GM12878 (cell line): ENCODE results near the gene ZNF687. TPM values are rescaled to one million over a fixed set of nuclear protein-coding genes. Genes with fewer than 3 reads are reported as not detected.

ENCODE experiments used
- ATAC-seq: fragments of 200-7000 bp; cut with Tn5 transposase; 3 replicates; pipeline ENCODE4 v1.9.1; 2020; ENCODE audit warnings: mild to moderate bottlenecking, moderate library complexity
- BruUV-seq: library from RNA; stranded (reverse); fragments of 400-500 nt; replicated peaks from 2 replicates; lab custom pipeline; 2021; lab: Mats Ljungman, UMichigan
- CTCF ChIA-PET: fragments of 300-600 bp; sonication (Branson Sonifier 250); formaldehyde crosslinking; extraction: SDS; loops from one replicate; lab custom pipeline; 2021; ENCODE audit warnings: inconsistent platforms; lab: Yijun Ruan, JAX
- POLR2A ChIA-PET: fragments of 350-600 bp; formaldehyde crosslinking; extraction: SDS; loops from one replicate; lab custom pipeline; 2021; ENCODE audit warnings: inconsistent platforms; lab: Charles Lee
- RAD21 ChIA-PET: fragments of 300-600 bp; sonication (Branson Sonifier 250); formaldehyde crosslinking; loops from one replicate; lab custom pipeline; 2023; ENCODE audit warnings: antibody characterized with exemption; ENCODE audit not compliant: unreplicated experiment; lab: Charles Lee
- SMC1A ChIA-PET: fragments of 300-600 bp; sonication (Branson Sonifier 250); formaldehyde crosslinking; loops from one replicate; lab custom pipeline; 2023; ENCODE audit not compliant: unreplicated experiment, uncharacterized antibody; lab: Charles Lee
- DNase-seq: peaks from one replicate; pipeline ENCODE4 v3.0.0-alpha.2; 2011; ENCODE audit warnings: low read depth, low spot score
- FAIRE-seq: peaks from 3 replicates; lab custom pipeline; 2011; peaks lifted over from hg19 to GRCh38; lab: Jason Lieb, UNC
- H2AFZ ChIP-seq: 2 replicates; pipeline ENCODE4 v1.6.0; 2011; ENCODE audit warnings: low read depth, low read length, control low read depth; ENCODE audit not compliant: control insufficient read depth
- H3K27ac ChIP-seq: 2 replicates; pipeline ENCODE4 v1.5.1; 2011; ENCODE audit warnings: control low read depth; ENCODE audit not compliant: control insufficient read depth, insufficient read depth
- H3K27me3 ChIP-seq, 2 experiments: replicated peaks in 1 of 2; 2 replicates each; pipeline versions ENCODE4 v1.6.0 to v1.6.1; 2011; ENCODE audit warnings: low read length in 1 of 2; ENCODE audit not compliant: control insufficient read depth in 2 of 2, insufficient read depth in 2 of 2
- H3K36me3 ChIP-seq, 2 experiments: 2 replicates each; pipeline ENCODE4 v1.5.1; 2011; ENCODE audit warnings: low read length in 1 of 2; ENCODE audit not compliant: control insufficient read depth in 2 of 2, insufficient read depth in 2 of 2
- H3K4me1 ChIP-seq: 2 replicates; pipeline ENCODE4 v1.6.1; 2011; ENCODE audit warnings: mild to moderate bottlenecking, low read length, moderate library complexity, mixed read lengths; ENCODE audit not compliant: control insufficient read depth, insufficient read depth
- H3K4me2 ChIP-seq: 2 replicates; pipeline ENCODE4 v1.6.0; 2011; ENCODE audit warnings: control low read depth; ENCODE audit not compliant: control insufficient read depth, insufficient read depth
- H3K4me3 ChIP-seq: fragments of 200-600 bp; sonication (generic); 2 replicates; pipeline ENCODE4 v1.5.1; 2016
- H3K79me2 ChIP-seq: 2 replicates; pipeline ENCODE4 v1.6.0; 2011; ENCODE audit warnings: low read length; ENCODE audit not compliant: control insufficient read depth, insufficient read depth
- H3K9ac ChIP-seq: 2 replicates; pipeline ENCODE4 v1.8.0; 2011; ENCODE audit warnings: low read length, control low read depth, mixed read lengths; ENCODE audit not compliant: control insufficient read depth, insufficient read depth
- H3K9me3 ChIP-seq: replicated peaks from 3 replicates; pipeline ENCODE4 v1.5.1; 2011; ENCODE audit warnings: mild to moderate bottlenecking, low read length; ENCODE audit not compliant: control insufficient read depth, insufficient read depth
- H4K20me1 ChIP-seq: 2 replicates; pipeline ENCODE4 v1.6.0; 2011; ENCODE audit not compliant: control insufficient read depth, insufficient read depth
- BCL11A ChIP-seq: IDR thresholded peaks from 2 replicates; pipeline ENCODE4 v1.6.1; 2011; ENCODE audit warnings: low read depth, low read length
- CREB1 ChIP-seq: IDR thresholded peaks from 2 replicates; pipeline ENCODE4 v1.6.1; 2012; ENCODE audit warnings: low read depth, mild to moderate bottlenecking, inconsistent platforms
- EED ChIP-seq: sonication (generic); IDR thresholded peaks from 2 replicates; pipeline ENCODE4 v1.6.1; 2016; ENCODE audit warnings: antibody characterized with exemption, low read depth
- ETV6 ChIP-seq, 2 experiments: fragments of 450-650 bp in 1 of 2; IDR thresholded peaks in 1 of 2; conservative IDR thresholded peaks in 1 of 2; 2 replicates each; pipeline ENCODE4 v1.6.1; 2014; ENCODE audit warnings: antibody characterized with exemption in 1 of 2, borderline replicate concordance in 1 of 2, low read depth in 1 of 2, mild to moderate bottlenecking in 1 of 2, moderate library complexity in 1 of 2
- GABPA ChIP-seq: IDR thresholded peaks from 2 replicates; pipeline ENCODE4 v1.6.1; 2014; ENCODE audit warnings: antibody characterized with exemption, low read depth, mild to moderate bottlenecking, inconsistent platforms
- IKZF2 ChIP-seq, 2 experiments: fragments of 450-650 bp; IDR thresholded peaks; 2 replicates each; pipeline ENCODE4 v1.6.1; 2017; ENCODE audit warnings: mild to moderate bottlenecking in 2 of 2, moderate library complexity in 2 of 2
- KAT2A ChIP-seq: conservative IDR thresholded peaks from 2 replicates; pipeline ENCODE4 v1.6.1; 2011; ENCODE audit warnings: low read depth, low read length; ENCODE audit not compliant: control insufficient read depth
- KLF5 ChIP-seq: fragments of 450-650 bp; IDR thresholded peaks from 2 replicates; pipeline ENCODE4 v1.6.1; 2014; ENCODE audit warnings: mild to moderate bottlenecking; ENCODE audit not compliant: partially characterized antibody
- POLR2AphosphoS5 ChIP-seq: IDR thresholded peaks from 2 replicates; pipeline ENCODE4 v1.6.1; 2011; ENCODE audit warnings: mild to moderate bottlenecking, low read length, inconsistent platforms
- RCOR1 ChIP-seq: conservative IDR thresholded peaks from 2 replicates; pipeline ENCODE4 v1.6.1; 2012; ENCODE audit warnings: low read depth, low read length, improper control_type of control experiment
- REST ChIP-seq: IDR thresholded peaks from 2 replicates; pipeline ENCODE4 v1.6.1; 2012; ENCODE audit warnings: mild to moderate bottlenecking, low read depth, low read length
- SUZ12 ChIP-seq: fragments of 200-600 bp; sonication (generic); IDR thresholded peaks from one replicate; pipeline ENCODE4 v1.6.1; 2018; ENCODE audit warnings: antibody characterized with exemption, mild to moderate bottlenecking; ENCODE audit not compliant: unreplicated experiment
- WGBS: methylation state at CpG from one replicate; pipeline ENCODE4 v1.1.6; 2016; ENCODE audit warnings: low lambda C conversion rate; ENCODE audit not compliant: insufficient replicate concordance, insufficient coverage; ENCODE audit errors: missing lambda C conversion rate; 5-methylcytosine and 5-hydroxymethylcytosine counted together
- in situ Hi-C: fragments of 300-500 bp; cut with MboI; formaldehyde crosslinking; loops from 9 replicates; pipeline ENCODE4 v1.14.3; 2018; ENCODE audit warnings: mixed read lengths
- intact Hi-C: fragments of 100-400 bp; cut with micrococcal nuclease; formaldehyde crosslinking; loops from one replicate; pipeline ENCODE4 v1.14.2; 2022; ENCODE audit not compliant: unreplicated experiment
- polyA plus RNA-seq, 11 experiments: library from polyadenylated mRNA; depleted of rRNA in 4 of 11; unstranded in 6 of 11; stranded (reverse) in 5 of 11; fragments of >200 nt; fragmentation: Nextera tagmentation in 4 of 11; fragmentation: Illumina TruSeq in 1 of 11; extraction: Ambion mirVana in 4 of 11; extraction: Trizol in 1 of 11; gene quantifications; 1 replicate in 1 of 11; 2 replicates in 10 of 11; pipeline versions ENCODE4 v1.2.1 to v1.2.3, GENCODE V29; 2011 to 2016; ENCODE audit warnings: inconsistent platforms in 2 of 11, missing spikeins in 2 of 11, low read depth in 1 of 11
- total RNA-seq, 4 experiments: library from RNA; depleted of rRNA in 3 of 4; stranded (reverse); fragments of >200 nt in 3 of 4; fragmentation: Illumina TruSeq in 1 of 4; extraction: Trizol in 1 of 4; gene quantifications; 2 replicates each; pipeline versions ENCODE4 v1.2.1 to v1.2.3, GENCODE V29; 2013 to 2021

The ZNF687 gene
- total and polyA plus RNA-seq, 10 of the 15 experiments (the other 5 are each of a cell fraction or from before 2014, with no cell fraction given): 0.08 to 30.9 (median 9.9) TPM

DNA sequence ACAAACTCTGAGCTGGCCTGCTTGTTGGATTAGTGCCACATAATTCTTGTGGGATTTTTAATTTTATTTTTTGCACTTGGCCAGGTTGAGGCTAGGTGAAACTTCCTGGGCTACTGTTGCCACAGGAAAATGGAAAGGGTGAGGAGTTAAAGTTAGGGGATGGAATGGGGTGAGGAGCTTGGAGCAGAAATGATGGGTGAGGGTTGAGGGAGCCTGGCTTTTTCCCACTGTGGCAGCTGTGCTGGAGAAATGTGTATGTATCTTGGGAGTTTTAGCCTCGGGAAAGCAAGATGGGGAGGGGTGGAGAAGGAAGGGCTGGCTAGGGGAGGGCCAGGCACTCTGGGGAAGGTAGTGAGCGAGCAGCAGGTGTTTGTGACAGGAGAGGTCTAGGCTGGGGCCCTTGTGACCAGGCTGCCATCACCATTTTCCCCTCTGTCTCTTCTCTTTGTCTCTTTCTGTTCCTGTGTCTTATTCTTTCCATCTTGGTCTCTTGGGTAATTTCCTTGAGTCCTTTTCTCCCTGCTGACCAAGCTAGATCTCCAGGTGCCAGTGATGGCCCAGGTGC lies 2.0 kb downstream of the ZNF687 start:
- Histone ChIP-seq H2AFZ (no peak overlapping the region), H3K27me3 (no peaks in the 10 kb centered on the region), H3K4me1 (peaks cover 11% of the 10 kb centered on the region), H3K79me2 (peaks cover 32% of the 10 kb centered on the region), H3K4me3 (peak overlapping the region; percentile 96), H3K4me2 (peak overlapping the region; percentile 94), H3K9ac (no peak overlapping the region; the same call in 1 of the 2 replicates), H3K27ac (no peak overlapping the region), H3K9me3 (no peaks in the 10 kb centered on the region), H4K20me1 (no peaks in the 10 kb centered on the region), H3K36me3 (peaks cover 15 to 22% of the 10 kb centered on the region in 2 experiments; a peak in 3 of 4 replicates)
- POLR2A ChIA-PET: interaction anchor here (0.6 to 3.6 kb wide), 6 partner anchors 29 to 217 kb away, joined by 3 to 32 read pairs (median 3); partner anchors contain the start of genes PI4KB, PIP5K1A and PSMD4
- SMC1A ChIA-PET: interaction anchor here (1.5 to 1.6 kb wide), 3 partner anchors 14 to 57 kb away, joined by 3 to 7 read pairs (median 7); no protein-coding TSS in a partner anchor
- DNase-seq (no peak), ATAC-seq (no peak), FAIRE-seq (no peak)
- intact Hi-C loops (no loop called here), in situ Hi-C loops (no loop called here)
- peak; percentile 60; the same call in 1 of the 2 replicates for TF ChIP-seq POLR2AphosphoS5
- no peak for TF ChIP-seq RCOR1
- no TSS peak for BruUV-seq
- 100% methylated on average over 1 of the region's 2 CpGs for WGBS
- RAD21 ChIA-PET: interaction anchor here (1.0 to 1.4 kb wide), 6 partner anchors 8 to 57 kb away, joined by 3 to 6 read pairs (median 4); partner anchors contain the start of genes PI4KB and PSMD4
- CTCF ChIA-PET: interaction anchor here (1.3 to 3.0 kb wide), 4 partner anchors 17 to 56 kb away, joined by 3 to 18 read pairs (median 9); no protein-coding TSS in a partner anchor

GRCh38 chr1:151286619-151287340 lies 4.7 kb downstream of the ZNF687 start:
- WGBS: 88% methylated on average over 10 of the region's 10 CpGs
- no peak for TF ChIP-seq SUZ12
- TF ChIP-seq EED: no peak
- no peak for TF ChIP-seq BCL11A
- no peak for TF ChIP-seq KLF5
- TF ChIP-seq ETV6 (conservative IDR thresholded peaks at IDR 0.05 in 1 of 2, IDR thresholded peaks at IDR 0.05 in 1 of 2; ENCODE audit: borderline replicate concordance in 1 of 2, low read depth in 1 of 2): no peak
- TF ChIP-seq GABPA: no peak
- no peak for TF ChIP-seq REST
- TF ChIP-seq KAT2A: no peak
- no peak for TF ChIP-seq IKZF2 (IDR thresholded peaks at IDR 0.05)
- no peak for TF ChIP-seq CREB1

More at GRCh38 chr1:151286619-151287340, 4.7 kb downstream of the ZNF687 start:
- Histone ChIP-seq H3K27ac (no peak overlapping the region), H3K4me2 (no peak overlapping the region), H4K20me1 (no peaks in the 10 kb centered on the region), H3K4me1 (peaks cover 11% of the 10 kb centered on the region), H2AFZ (no peak overlapping the region), H3K79me2 (peaks cover 32% of the 10 kb centered on the region), H3K9ac (no peak overlapping the region), H3K4me3 (no peak overlapping the region), H3K9me3 (no peaks in the 10 kb centered on the region), H3K27me3 (no peaks in the 10 kb centered on the region), H3K36me3 (peaks cover 20 to 35% of the 10 kb centered on the region in 2 experiments)
- intact Hi-C loops (no loop called here), in situ Hi-C loops (no loop called here)
- ChIA-PET SMC1A (no interaction called here), RAD21 (no interaction called here), CTCF (interaction anchor here (1.6 kb wide), 1 partner anchor 14 kb away, joined by 6 read pairs; no protein-coding TSS in a partner anchor), POLR2A (no interaction called here)
- ATAC-seq: no peak
- no TSS peak for BruUV-seq
- DNase-seq: no peak
- FAIRE-seq: no peak
